Suprapubic skin (tissue), 4 donors: Measurements from ENCODE around the gene ARF6. TPM values are rescaled to one million over a fixed set of nuclear protein-coding genes. Genes with fewer than 3 reads are reported as not detected.
"Not testable (repeated sequence)": the region's sequence is repeated elsewhere in the genome, so short reads cannot be mapped to it uniquely, and the experiment has no call there.

Experiments
- DNase-seq, 2 donors: peaks; one replicate each; pipeline ENCODE4 v3.0.0-alpha.2; 2019; ENCODE audit warnings: low spot score in 2 of 2
- H3K27ac ChIP-seq: fragments of 200-600 bp; sonication (generic); one replicate; pipeline ENCODE4 v1.5.1; 2019
- H3K27me3 ChIP-seq: fragments of 200-600 bp; sonication (generic); one replicate; pipeline ENCODE4 v1.5.1; 2019
- H3K36me3 ChIP-seq: fragments of 200-600 bp; sonication (generic); one replicate; pipeline ENCODE4 v1.5.1; 2019
- H3K4me1 ChIP-seq: fragments of 200-600 bp; sonication (generic); one replicate; pipeline ENCODE4 v1.5.1; 2019
- H3K4me3 ChIP-seq: fragments of 200-600 bp; sonication (generic); one replicate; pipeline ENCODE4 v1.5.1; 2019; ENCODE audit warnings: mild to moderate bottlenecking
- H3K9me3 ChIP-seq: fragments of 200-600 bp; sonication (generic); one replicate; pipeline ENCODE4 v1.5.1; 2019
- CTCF ChIP-seq, 2 donors: fragments of 200-600 bp in 1 of 2; fragments of 450-650 bp in 1 of 2; sonication (generic) in 1 of 2; IDR thresholded peaks; one replicate each; pipeline ENCODE4 v1.5.1; 2016 to 2019; ENCODE audit warnings: antibody characterized with exemption in 2 of 2, mild to moderate bottlenecking in 1 of 2, moderate library complexity in 1 of 2
- EP300 ChIP-seq: sonication (generic); formaldehyde crosslinking; IDR thresholded peaks from one replicate; pipeline ENCODE4 v1.6.1; 2017; ENCODE audit warnings: antibody characterized with exemption
- POLR2A ChIP-seq, 2 donors: fragments of 450-650 bp; IDR thresholded peaks; one replicate each; pipeline ENCODE4 v1.6.1; 2017; ENCODE audit warnings: antibody characterized with exemption in 2 of 2, mild to moderate bottlenecking in 2 of 2, moderate library complexity in 2 of 2
- POLR2AphosphoS5 ChIP-seq, 3 donors: sonication (generic); formaldehyde crosslinking; IDR thresholded peaks; one replicate each; pipeline ENCODE4 v1.6.1; 2017; ENCODE audit warnings: antibody characterized with exemption in 3 of 3
- WGBS: methylation state at CpG from one replicate; pipeline ENCODE4 v1.1.5; 2018; 5-methylcytosine and 5-hydroxymethylcytosine counted together
- total RNA-seq, 4 donors: library from RNA; depleted of rRNA; stranded (reverse); fragments of >200 nt; gene quantifications; one replicate each; pipeline ENCODE4 v1.1.0, GENCODE V29; 2016

Gene ARF6
- total RNA-seq, 4 donors from 2014 or later, result 48.0 to 125 (median 85.3) TPM

GRCh38 chr14:49867831-49868719, 24.8 kb upstream of the ARF6 start:
- H3K9me3 ChIP-seq, result no peaks in the 10 kb centered on the region
- H3K4me3 ChIP-seq, result peak overlapping the region; percentile 64
- H3K27ac ChIP-seq, result peak overlapping the region; percentile 96
- peak; percentile 99 for DNase-seq
- no peaks in the 10 kb centered on the region for H3K36me3 ChIP-seq
- 1% methylated on average over 45 of the region's 57 CpGs for WGBS
- H3K27me3 ChIP-seq, result no peaks in the 10 kb centered on the region
- TF ChIP-seq POLR2AphosphoS5 (IDR thresholded peaks at IDR 0.05) (peak; percentile 56 to 95 (median 72)), POLR2A (IDR thresholded peaks at IDR 0.05) (peak; percentile 59 to 73), EP300 (no peak)
- peaks cover 40% of the 10 kb centered on the region for H3K4me1 ChIP-seq

- WGBS, result 28% methylated on average over 5 of the region's 5 CpGs
Measured at GRCh38 chr14:49868720-49869114, 24.2 kb upstream of the ARF6 start.

GRCh38 chr14:49870908-49871307, 22.0 kb upstream of the ARF6 start:
- Histone ChIP-seq H3K27me3 (no peaks in the 10 kb centered on the region), H3K4me1 (peaks cover 15% of the 10 kb centered on the region), H3K27ac (no peak overlapping the region), H3K9me3 (no peaks in the 10 kb centered on the region), H3K4me3 (no peak overlapping the region), H3K36me3 (no peaks in the 10 kb centered on the region)
- no peak for TF ChIP-seq CTCF (IDR thresholded peaks at IDR 0.05)
- TF ChIP-seq POLR2A (IDR thresholded peaks at IDR 0.05), result no peak
- no peak for TF ChIP-seq EP300
- no peak for DNase-seq
- WGBS, result 93% methylated on average over 6 of the region's 6 CpGs

More at GRCh38 chr14:49868720-49869114, 24.2 kb upstream of the ARF6 start:
- Histone ChIP-seq H3K36me3 (no peaks in the 10 kb centered on the region), H3K4me3 (peak overlapping the region; percentile 64), H3K9me3 (no peaks in the 10 kb centered on the region), H3K27ac (peak overlapping the region; percentile 96), H3K4me1 (peaks cover 34% of the 10 kb centered on the region), H3K27me3 (no peaks in the 10 kb centered on the region)
- TF ChIP-seq CTCF (IDR thresholded peaks at IDR 0.05) (no peak), POLR2A (IDR thresholded peaks at IDR 0.05) (no peak), EP300 (no peak), POLR2AphosphoS5 (IDR thresholded peaks at IDR 0.05) (no peak)
- no peak for DNase-seq

- H3K4me3 ChIP-seq, H3K4me1 ChIP-seq, H3K9me3 ChIP-seq, DNase-seq, H3K36me3 ChIP-seq, H3K27ac ChIP-seq, H3K27me3 ChIP-seq: not testable (repeated sequence)
- WGBS, result 80% methylated on average over 6 of the region's 6 CpGs
Measured at GRCh38 chr14:49873548-49873947, 19.3 kb upstream of the ARF6 start.

GRCh38 chr14:49875640-49876198, 17.2 kb upstream of the ARF6 start:
- H3K4me3 ChIP-seq, result no peak overlapping the region
- no peaks in the 10 kb centered on the region for H3K9me3 ChIP-seq
- H3K4me1 ChIP-seq, result peaks cover 11% of the 10 kb centered on the region
- H3K36me3 ChIP-seq, result no peaks in the 10 kb centered on the region
- H3K27me3 ChIP-seq, result no peaks in the 10 kb centered on the region
- no peak for DNase-seq
- WGBS, result 75% methylated on average over 12 of the region's 12 CpGs
- TF ChIP-seq CTCF (IDR thresholded peaks at IDR 0.05) (no peak), POLR2A (IDR thresholded peaks at IDR 0.05) (no peak), EP300 (no peak), POLR2AphosphoS5 (IDR thresholded peaks at IDR 0.05) (no peak)
- no peak overlapping the region for H3K27ac ChIP-seq

- Histone ChIP-seq H3K27me3 (no peaks in the 10 kb centered on the region), H3K4me3 (no peak overlapping the region), H3K4me1 (peaks cover 11% of the 10 kb centered on the region), H3K36me3 (no peaks in the 10 kb centered on the region), H3K27ac (no peak overlapping the region), H3K9me3 (no peaks in the 10 kb centered on the region)
- DNase-seq, result no peak
- 58% methylated on average over 4 of the region's 4 CpGs for WGBS
- TF ChIP-seq EP300 (no peak), POLR2A (IDR thresholded peaks at IDR 0.05) (no peak), POLR2AphosphoS5 (IDR thresholded peaks at IDR 0.05) (no peak), CTCF (IDR thresholded peaks at IDR 0.05) (no peak)
Measured at GRCh38 chr14:49876563-49877127, 16.2 kb upstream of the ARF6 start.
